IMR-90 (cell line): ENCODE measurements around the gene ANKRD6. TPM values are rescaled to one million over a fixed set of nuclear protein-coding genes. Genes with fewer than 3 reads are reported as not detected.

Experiments used
- ATAC-seq: fragments of 200-7000 bp; cut with Tn5 transposase; 2 replicates; pipeline ENCODE4 v1.9.1; 2020; ENCODE audit warnings: low read depth, mild to moderate bottlenecking, moderate library complexity
- BruUV-seq: library from RNA; stranded (reverse); fragments of 400-500 nt; replicated peaks from 2 replicates; lab custom pipeline; 2021; lab: Mats Ljungman, UMichigan
- CTCF ChIA-PET: fragments of 300-600 bp; formaldehyde crosslinking; extraction: SDS; loops from one replicate; lab custom pipeline; 2021; ENCODE audit warnings: antibody characterized with exemption; lab: Yijun Ruan, JAX
- POLR2A ChIA-PET: fragments of 300-600 bp; sonication (Branson Sonifier 250); formaldehyde crosslinking; loops from one replicate; lab custom pipeline; 2022; ENCODE audit warnings: antibody characterized with exemption; ENCODE audit not compliant: unreplicated experiment; lab: Charles Lee
- DNase-seq: peaks from one replicate; pipeline ENCODE4 v3.0.0; 2013
- H2AFZ ChIP-seq: replicated peaks from 2 replicates; pipeline ENCODE3; 2013; ENCODE audit warnings: low read length, mild to moderate bottlenecking; ENCODE audit not compliant: poor library complexity
- H2AK5ac ChIP-seq: 2 replicates; pipeline ENCODE4 v1.6.1; 2013; ENCODE audit warnings: low read depth, low read length, inconsistent platforms
- H2AK9ac ChIP-seq: replicated peaks from 2 replicates; pipeline ENCODE3; 2013; ENCODE audit warnings: mild to moderate bottlenecking, low read depth, low read length, moderate library complexity; ENCODE audit not compliant: poor library complexity
- H2BK120ac ChIP-seq: 2 replicates; pipeline ENCODE4 v1.6.1; 2013; ENCODE audit warnings: low read depth, low read length, inconsistent platforms
- H2BK15ac ChIP-seq: 3 replicates; pipeline ENCODE4 v1.6.1; 2013; ENCODE audit warnings: low read depth, low read length, inconsistent platforms
- H2BK20ac ChIP-seq: 2 replicates; pipeline ENCODE4 v1.6.1; 2013; ENCODE audit warnings: low read depth, mild to moderate bottlenecking, inconsistent platforms, low read length, moderate library complexity
- H2BK5ac ChIP-seq: 2 replicates; pipeline ENCODE4 v1.6.1; 2013; ENCODE audit warnings: mild to moderate bottlenecking, low read depth, low read length, inconsistent platforms; ENCODE audit not compliant: poor library complexity, severe bottlenecking
- H3K14ac ChIP-seq: replicated peaks from 2 replicates; pipeline ENCODE4 v1.6.1; 2013; ENCODE audit warnings: low read depth, low read length, inconsistent platforms
- H3K18ac ChIP-seq: 2 replicates; pipeline ENCODE4 v1.6.1; 2013; ENCODE audit warnings: low read depth, low read length, control low read depth
- H3K23ac ChIP-seq: 2 replicates; pipeline ENCODE4 v1.6.1; 2013; ENCODE audit warnings: low read depth, low read length, inconsistent platforms
- H3K27ac ChIP-seq: 2 replicates; pipeline ENCODE4 v1.5.1; 2013; ENCODE audit warnings: mild to moderate bottlenecking, control low read depth, low read length; ENCODE audit not compliant: insufficient read depth
- H3K27me3 ChIP-seq: 2 replicates; pipeline ENCODE4 v1.6.1; 2013; ENCODE audit warnings: low read length; ENCODE audit not compliant: control insufficient read depth, insufficient read depth
- H3K36me3 ChIP-seq: 2 replicates; pipeline ENCODE4 v1.6.1; 2013; ENCODE audit warnings: low read length, mixed read lengths; ENCODE audit not compliant: control insufficient read depth, insufficient read depth
- H3K4ac ChIP-seq: 2 replicates; pipeline ENCODE4 v1.6.1; 2013; ENCODE audit warnings: low read depth, low read length, inconsistent platforms
- H3K4me1 ChIP-seq: 2 replicates; pipeline ENCODE4 v1.6.1; 2013; ENCODE audit warnings: low read length, mixed read lengths; ENCODE audit not compliant: control insufficient read depth, insufficient read depth
- H3K4me2 ChIP-seq: 2 replicates; pipeline ENCODE4 v1.6.1; 2013; ENCODE audit warnings: low read depth, mild to moderate bottlenecking, control low read depth, low read length, moderate library complexity
- H3K4me3 ChIP-seq: 2 replicates; pipeline ENCODE4 v1.5.1; 2013; ENCODE audit warnings: low read depth, mild to moderate bottlenecking, control low read depth, low read length, moderate library complexity; ENCODE audit not compliant: insufficient read depth
- H3K56ac ChIP-seq: 2 replicates; pipeline ENCODE4 v1.6.1; 2013; ENCODE audit warnings: low read length, inconsistent platforms; ENCODE audit not compliant: insufficient read depth; ENCODE audit errors: extremely low read depth
- H3K79me1 ChIP-seq, 2 experiments: 2 replicates each; pipeline ENCODE4 v1.6.1; 2013; ENCODE audit warnings: low read length in 2 of 2, inconsistent platforms in 1 of 2, low read depth in 1 of 2
- H3K9ac ChIP-seq: 2 replicates; pipeline ENCODE4 v1.6.1; 2013; ENCODE audit warnings: low read depth, low read length, control low read depth
- H3K9me1 ChIP-seq: 2 replicates; pipeline ENCODE4 v1.6.1; 2013; ENCODE audit warnings: low read length, inconsistent platforms; ENCODE audit not compliant: insufficient read depth
- H3K9me3 ChIP-seq: 2 replicates; pipeline ENCODE4 v1.6.1; 2013; ENCODE audit warnings: low read length; ENCODE audit not compliant: control insufficient read depth, insufficient read depth
- H4K20me1 ChIP-seq: 2 replicates; pipeline ENCODE4 v1.6.1; 2013; ENCODE audit warnings: low read length, inconsistent platforms; ENCODE audit not compliant: insufficient read depth
- H4K5ac ChIP-seq: 2 replicates; pipeline ENCODE4 v1.6.1; 2013; ENCODE audit warnings: mild to moderate bottlenecking, low read depth, low read length, control low read depth
- H4K8ac ChIP-seq, 2 experiments: 2 replicates each; pipeline ENCODE4 v1.6.1; 2013; ENCODE audit warnings: low read depth in 2 of 2, low read length in 2 of 2, control low read depth in 1 of 2, inconsistent platforms in 1 of 2
- H4K91ac ChIP-seq: 2 replicates; pipeline ENCODE4 v1.6.1; 2013; ENCODE audit warnings: low read depth, low read length, inconsistent platforms; ENCODE audit not compliant: insufficient read depth
- BHLHE40 ChIP-seq: fragments of 150-350 bp; IDR thresholded peaks from 2 replicates; pipeline ENCODE4 v1.6.1; 2016; ENCODE audit warnings: mild to moderate bottlenecking, low read depth, low read length
- CEBPB ChIP-seq: IDR thresholded peaks from 2 replicates; pipeline ENCODE4 v1.6.1; 2012; ENCODE audit warnings: low read depth, low read length, improper control_type of control experiment
- CHD1 ChIP-seq: IDR thresholded peaks from 2 replicates; pipeline ENCODE4 v1.6.1; 2012; ENCODE audit warnings: low read depth, low read length, improper control_type of control experiment
- ELK1 ChIP-seq: fragments of 150-350 bp; IDR thresholded peaks from 2 replicates; pipeline ENCODE4 v1.6.1; 2016; ENCODE audit warnings: low read depth, mild to moderate bottlenecking, low read length, moderate library complexity, borderline replicate concordance
- FOS ChIP-seq: fragments of 150-350 bp; IDR thresholded peaks from 2 replicates; pipeline ENCODE4 v1.6.1; 2016; ENCODE audit warnings: low read depth, low read length
- MAFK ChIP-seq: IDR thresholded peaks from 2 replicates; pipeline ENCODE4 v1.6.1; 2012; ENCODE audit warnings: low read depth, low read length, improper control_type of control experiment
- MAZ ChIP-seq: IDR thresholded peaks from 2 replicates; pipeline ENCODE4 v1.6.1; 2012; ENCODE audit warnings: low read depth, mild to moderate bottlenecking, low read length, improper control_type of control experiment, moderate library complexity, borderline replicate concordance
- MXI1 ChIP-seq: IDR thresholded peaks from 2 replicates; pipeline ENCODE4 v1.6.1; 2012; ENCODE audit warnings: low read depth, mild to moderate bottlenecking, low read length, moderate library complexity, borderline replicate concordance
- NFE2L2 ChIP-seq: fragments of 150-350 bp; IDR thresholded peaks from 2 replicates; pipeline ENCODE4 v1.6.1; 2016; ENCODE audit warnings: low read depth, mild to moderate bottlenecking, low read length
- POLR2A ChIP-seq: IDR thresholded peaks from 2 replicates; pipeline ENCODE4 v1.6.1; 2012; ENCODE audit warnings: mild to moderate bottlenecking, low read depth, low read length
- RAD21 ChIP-seq: IDR thresholded peaks from 2 replicates; pipeline ENCODE4 v1.6.1; 2012; ENCODE audit warnings: low read length, improper control_type of control experiment
- RCOR1 ChIP-seq: IDR thresholded peaks from 2 replicates; pipeline ENCODE4 v1.6.1; 2012; ENCODE audit warnings: mild to moderate bottlenecking, low read length, improper control_type of control experiment; ENCODE audit not compliant: insufficient replicate concordance
- RFX5 ChIP-seq: IDR thresholded peaks from 2 replicates; pipeline ENCODE4 v1.8.0; 2012; ENCODE audit warnings: low read depth, mild to moderate bottlenecking, low read length, moderate library complexity
- SMC3 ChIP-seq: fragments of 150-350 bp; IDR thresholded peaks from 2 replicates; pipeline ENCODE4 v1.6.1; 2016; ENCODE audit warnings: low read depth, mild to moderate bottlenecking, antibody characterized with exemption, low read length, moderate library complexity
- WGBS, 2 experiments: methylation state at CpG; one replicate each; pipeline versions ENCODE4 v1.1.5 to v1.1.7; 2013; ENCODE audit warnings: missing lambda C conversion rate in 2 of 2; ENCODE audit not compliant: insufficient read length in 1 of 2; ENCODE audit errors: extremely low coverage in 2 of 2; 5-methylcytosine and 5-hydroxymethylcytosine counted together
- dilution Hi-C: fragments of 300-500 bp; cut with HindIII; formaldehyde crosslinking; loops from one replicate; pipeline ENCODE4 v1.14.3; 2018; ENCODE audit warnings: low sequenced_read_pairs; ENCODE audit not compliant: unreplicated experiment
- in situ Hi-C: fragments of 300-500 bp; cut with MboI; formaldehyde crosslinking; loops from 3 replicates; pipeline ENCODE4 v1.14.3; 2019; ENCODE audit warnings: low sequenced_read_pairs, inconsistent platforms, mixed read lengths
- intact Hi-C: fragments of 100-400 bp; cut with micrococcal nuclease; formaldehyde crosslinking; loops from 2 replicates; pipeline ENCODE4 v1.10.0; 2022
- polyA plus RNA-seq, 3 experiments: library from polyadenylated mRNA; depleted of rRNA; stranded (reverse); fragments of >200 nt; gene quantifications; 2 replicates each; pipeline ENCODE4 v1.2.3, GENCODE V29; 2012; ENCODE audit warnings: low replicate concordance in 1 of 3
- total RNA-seq: library from RNA; depleted of rRNA; stranded (reverse); fragments of >200 nt; gene quantifications from 2 replicates; pipeline ENCODE4 v1.2.3, GENCODE V29; 2012
- TF ChIP-seq, protein P1 (sequence below): fragments of 150-350 bp; IDR thresholded peaks from 2 replicates; pipeline ENCODE4 v1.6.1; 2017; ENCODE audit warnings: mild to moderate bottlenecking, antibody characterized with exemption, low read length, low read depth
- TF ChIP-seq, protein P2 (sequence below): conservative IDR thresholded peaks from 2 replicates; pipeline ENCODE4 v1.5.1; 2012; ENCODE audit warnings: mild to moderate bottlenecking, low read depth, low read length, improper control_type of control experiment

ANKRD6 gene
- total and polyA plus RNA-seq, 2 of the 4 experiments (the other 2 are of a cell fraction) = 0.12 to 0.18 TPM

- no peaks in the 10 kb centered on the region for H3K79me1 ChIP-seq
- H3K18ac ChIP-seq = no peak overlapping the region
- no peaks in the 10 kb centered on the region for H3K4me1 ChIP-seq
- H2BK5ac ChIP-seq = no peak overlapping the region
- intact Hi-C loops (no loop called here), dilution Hi-C loops (no loop called here), in situ Hi-C loops (no loop called here)
- no peak overlapping the region for H3K14ac ChIP-seq
- no peak overlapping the region for H2AK5ac ChIP-seq
- no peak overlapping the region for H3K23ac ChIP-seq
- no peak for DNase-seq
- no peak overlapping the region for H4K91ac ChIP-seq
- CTCF ChIA-PET = no interaction called here
- no peak overlapping the region for H3K9ac ChIP-seq
- no peak overlapping the region for H2BK15ac ChIP-seq
- no peaks in the 10 kb centered on the region for H3K27me3 ChIP-seq
- H4K8ac ChIP-seq = no peak overlapping the region
- no peak overlapping the region for H3K56ac ChIP-seq
- H3K27ac ChIP-seq = no peak overlapping the region
- WGBS, 2 experiments = no CpG with 5 or more reads among the region's 2 CpGs
- H3K4me2 ChIP-seq = no peak overlapping the region
- H2BK20ac ChIP-seq = no peak overlapping the region
- H2BK120ac ChIP-seq = no peak overlapping the region
- no TSS peak for BruUV-seq
- H3K4me3 ChIP-seq = no peak overlapping the region
- H4K5ac ChIP-seq = no peak overlapping the region
- no peak overlapping the region for H2AFZ ChIP-seq
- H2AK9ac ChIP-seq = no peak overlapping the region
- H3K9me1 ChIP-seq = no peaks in the 10 kb centered on the region
- no peaks in the 10 kb centered on the region for H3K36me3 ChIP-seq
- no peak for ATAC-seq
- no peaks in the 10 kb centered on the region for H3K9me3 ChIP-seq
- no peak for TF ChIP-seq SMC3
- no peak for TF ChIP-seq FOS
- TF ChIP-seq, protein P1, sequence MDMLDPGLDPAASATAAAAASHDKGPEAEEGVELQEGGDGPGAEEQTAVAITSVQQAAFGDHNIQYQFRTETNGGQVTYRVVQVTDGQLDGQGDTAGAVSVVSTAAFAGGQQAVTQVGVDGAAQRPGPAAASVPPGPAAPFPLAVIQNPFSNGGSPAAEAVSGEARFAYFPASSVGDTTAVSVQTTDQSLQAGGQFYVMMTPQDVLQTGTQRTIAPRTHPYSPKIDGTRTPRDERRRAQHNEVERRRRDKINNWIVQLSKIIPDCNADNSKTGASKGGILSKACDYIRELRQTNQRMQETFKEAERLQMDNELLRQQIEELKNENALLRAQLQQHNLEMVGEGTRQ = no peak
- TF ChIP-seq CEBPB = no peak
- TF ChIP-seq ELK1 = no peak
- no peak for TF ChIP-seq RAD21
- TF ChIP-seq MXI1 = no peak
- no peak for TF ChIP-seq BHLHE40
- TF ChIP-seq RCOR1 = no peak
- TF ChIP-seq RFX5 = no peak
- TF ChIP-seq POLR2A = no peak
- TF ChIP-seq, protein P2, sequence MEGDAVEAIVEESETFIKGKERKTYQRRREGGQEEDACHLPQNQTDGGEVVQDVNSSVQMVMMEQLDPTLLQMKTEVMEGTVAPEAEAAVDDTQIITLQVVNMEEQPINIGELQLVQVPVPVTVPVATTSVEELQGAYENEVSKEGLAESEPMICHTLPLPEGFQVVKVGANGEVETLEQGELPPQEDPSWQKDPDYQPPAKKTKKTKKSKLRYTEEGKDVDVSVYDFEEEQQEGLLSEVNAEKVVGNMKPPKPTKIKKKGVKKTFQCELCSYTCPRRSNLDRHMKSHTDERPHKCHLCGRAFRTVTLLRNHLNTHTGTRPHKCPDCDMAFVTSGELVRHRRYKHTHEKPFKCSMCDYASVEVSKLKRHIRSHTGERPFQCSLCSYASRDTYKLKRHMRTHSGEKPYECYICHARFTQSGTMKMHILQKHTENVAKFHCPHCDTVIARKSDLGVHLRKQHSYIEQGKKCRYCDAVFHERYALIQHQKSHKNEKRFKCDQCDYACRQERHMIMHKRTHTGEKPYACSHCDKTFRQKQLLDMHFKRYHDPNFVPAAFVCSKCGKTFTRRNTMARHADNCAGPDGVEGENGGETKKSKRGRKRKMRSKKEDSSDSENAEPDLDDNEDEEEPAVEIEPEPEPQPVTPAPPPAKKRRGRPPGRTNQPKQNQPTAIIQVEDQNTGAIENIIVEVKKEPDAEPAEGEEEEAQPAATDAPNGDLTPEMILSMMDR = no peak
- no peak for TF ChIP-seq MAZ
- no peak for TF ChIP-seq NFE2L2
- TF ChIP-seq CHD1 = no peak
- TF ChIP-seq MAFK = no peak
- H4K20me1 ChIP-seq = no peaks in the 10 kb centered on the region
- no peak overlapping the region for H3K4ac ChIP-seq
- POLR2A ChIA-PET = no interaction called here
Observed at GRCh38 chr6:89475101-89475500, 42.1 kb downstream of the ANKRD6 start.
